SHP77 (cell line): ENCODE results near the gene COL8A2.

ENCODE experiments used
- DNase-seq, 2 experiments: peaks; one replicate each; lab custom pipeline; 2025; lab: John Stamatoyannopoulos, UW

COL8A2 gene

DNA sequence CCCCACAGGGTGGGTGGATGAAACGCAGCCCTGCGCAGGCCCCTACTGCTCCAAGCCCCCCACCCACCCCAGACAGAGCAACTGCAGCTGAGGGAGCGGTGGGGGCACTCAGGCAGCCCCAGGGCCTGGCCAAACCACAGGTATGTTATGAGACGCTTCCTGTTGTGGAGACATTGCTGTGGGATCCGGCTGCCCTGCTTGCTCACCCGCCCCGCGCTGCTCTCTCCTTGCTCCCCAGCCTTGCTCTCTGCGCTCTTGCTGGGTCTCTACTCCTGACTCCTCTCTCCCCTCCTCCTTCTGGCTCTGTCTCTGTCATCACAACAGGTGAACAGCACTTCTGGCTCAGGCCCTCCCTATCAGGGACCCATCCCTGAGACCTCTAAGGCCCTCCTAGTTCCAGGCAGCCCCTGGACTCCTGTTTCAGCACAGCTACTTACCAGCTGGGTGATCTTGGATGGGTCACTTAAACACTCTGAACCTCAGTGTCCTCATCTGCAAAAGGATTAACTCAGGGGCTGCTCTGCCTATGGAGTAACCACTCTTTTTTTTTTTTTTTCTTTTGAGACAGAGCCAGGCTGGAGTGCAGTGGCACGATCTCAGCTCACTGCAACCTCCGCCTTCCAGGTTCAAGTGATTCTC is 15.9 kb downstream of the COL8A2 start:
- DNase-seq: no peak

DNA sequence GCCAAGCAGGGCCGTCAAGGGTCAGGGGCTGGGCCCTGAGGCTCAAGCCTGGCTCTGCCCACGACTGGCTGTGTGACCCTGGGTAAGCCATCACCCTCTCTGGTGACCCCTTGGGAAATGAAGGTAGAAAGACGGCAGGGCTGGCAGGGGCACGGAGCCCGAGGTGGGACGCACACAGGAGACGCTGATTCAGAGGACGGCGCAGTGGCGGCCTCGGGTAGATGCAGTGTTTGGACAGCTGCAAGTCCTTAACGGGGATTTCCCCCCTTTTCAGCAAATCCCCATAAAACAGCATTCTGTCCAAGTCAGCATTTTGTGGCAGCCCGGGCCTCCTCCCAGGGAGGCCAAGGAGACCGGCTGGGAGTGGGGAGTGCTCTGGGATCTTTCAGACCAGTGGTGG is 16.7 kb downstream of the COL8A2 start:
- DNase-seq: peak in 1 of 2 experiments; percentile 17

DNA sequence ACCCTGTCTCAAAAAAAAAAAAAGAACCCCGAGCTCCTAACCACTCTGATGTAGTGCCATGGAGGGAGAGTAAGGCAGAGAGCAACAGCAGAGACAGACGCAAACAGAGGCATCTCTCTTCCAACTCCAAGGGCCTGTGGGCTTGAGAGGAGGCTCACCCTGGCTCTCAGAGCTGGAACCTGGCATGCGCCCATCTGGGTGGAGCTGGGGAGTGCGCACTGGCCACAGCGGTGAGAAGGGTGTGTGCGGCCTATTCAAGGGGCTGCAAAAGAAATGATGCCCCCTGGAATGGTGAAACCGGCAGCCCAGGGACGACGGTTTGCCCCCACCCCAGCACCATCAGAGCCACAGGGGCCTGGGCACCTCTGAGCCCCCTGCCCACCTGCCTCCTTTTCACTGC is 17.6 kb downstream of the COL8A2 start:
- DNase-seq: peak in 1 of 2 experiments; percentile 24

DNA sequence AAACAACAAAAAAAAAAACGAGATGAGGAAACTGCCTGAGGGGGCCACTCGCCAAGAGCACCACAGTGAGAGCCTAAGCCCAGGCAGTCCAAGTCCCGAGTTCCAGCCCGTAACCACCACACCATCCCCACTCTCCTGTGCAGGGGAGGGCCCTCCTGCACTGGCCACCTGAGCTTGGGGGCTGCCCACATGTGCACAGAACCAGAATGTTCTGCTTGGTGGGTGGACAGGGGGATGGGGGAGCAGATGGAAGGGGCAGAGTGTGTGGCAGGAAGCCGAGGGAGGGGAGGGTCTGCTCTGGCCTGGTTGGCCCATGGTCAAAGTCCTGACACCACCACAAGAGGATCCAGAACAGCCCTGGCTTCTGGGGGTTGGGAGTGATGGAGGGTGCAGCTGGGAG is 18.8 kb downstream of the COL8A2 start:
- DNase-seq: no peak

DNA sequence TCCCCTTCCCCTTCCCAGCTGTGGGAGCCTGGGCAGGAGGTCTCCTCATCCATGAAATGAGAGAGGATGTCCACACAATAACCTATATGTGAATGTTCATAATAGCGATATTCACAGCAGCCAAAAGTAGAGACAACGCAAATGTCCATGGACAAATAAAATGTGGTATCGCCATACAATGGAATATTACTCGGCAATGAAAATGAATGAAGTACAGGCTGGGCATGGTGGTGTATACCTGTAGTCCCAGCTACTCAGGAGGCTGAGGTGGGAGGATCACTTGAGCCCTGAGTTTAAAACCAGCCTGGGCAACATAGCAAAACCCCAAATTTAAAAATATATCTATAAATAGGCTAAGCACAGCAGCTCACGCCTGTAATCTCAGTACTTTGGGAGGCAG is 23.5 kb downstream of the COL8A2 start:
- DNase-seq: no peak

DNA sequence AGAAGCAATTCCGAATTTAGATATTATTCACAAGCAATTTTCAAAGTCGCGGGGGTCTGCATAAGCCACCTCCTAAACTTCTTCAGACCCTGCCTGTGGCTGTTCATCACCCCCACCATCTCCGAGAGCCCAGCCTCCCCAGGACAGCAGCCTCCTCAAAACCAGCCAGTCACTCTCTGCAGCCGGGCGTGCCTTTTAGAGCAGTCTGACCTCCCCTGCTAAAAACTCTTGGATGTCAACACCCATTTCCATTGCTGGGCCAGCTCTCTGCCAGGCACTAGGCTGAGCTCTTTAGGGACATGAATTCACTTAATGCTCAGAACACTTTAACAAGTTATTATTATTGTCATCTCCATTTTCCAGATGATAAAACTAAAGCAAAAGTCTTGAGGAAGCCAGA is 24.6 kb downstream of the COL8A2 start:
- DNase-seq: no peak

DNA sequence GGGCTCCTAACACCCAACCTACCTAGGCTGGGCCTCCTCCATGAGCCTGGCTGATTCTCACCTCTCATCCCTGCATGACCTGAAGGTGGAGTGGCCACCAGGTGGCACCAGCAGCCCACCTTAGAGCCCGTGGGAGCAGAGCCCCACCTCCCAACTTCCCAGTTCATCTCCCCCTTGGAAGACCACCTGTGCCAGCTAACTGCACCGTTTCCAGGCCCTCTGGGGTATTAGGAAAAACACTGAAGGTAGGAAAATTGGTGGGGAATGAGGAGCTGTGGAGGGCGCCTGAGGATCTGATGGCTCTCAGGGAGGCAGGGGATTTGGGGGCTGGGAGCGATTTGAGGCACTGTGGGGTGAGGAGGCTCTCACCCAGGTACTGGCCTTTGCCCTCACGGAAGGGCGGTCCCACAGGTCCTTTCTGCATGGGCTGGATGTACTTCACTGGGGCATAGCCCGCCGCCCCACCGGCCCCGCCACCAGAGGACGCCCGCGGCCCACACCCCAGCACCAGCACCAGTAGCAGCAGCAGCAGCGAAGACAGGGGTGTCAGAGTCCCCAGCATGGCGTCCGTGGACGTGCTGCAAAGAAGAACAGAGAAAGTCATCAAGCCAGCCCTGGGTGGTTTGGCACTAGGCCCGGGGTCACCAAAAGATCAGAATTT is 25.2 kb downstream of the COL8A2 start:
- DNase-seq: peak; percentile 47 to 68

DNA sequence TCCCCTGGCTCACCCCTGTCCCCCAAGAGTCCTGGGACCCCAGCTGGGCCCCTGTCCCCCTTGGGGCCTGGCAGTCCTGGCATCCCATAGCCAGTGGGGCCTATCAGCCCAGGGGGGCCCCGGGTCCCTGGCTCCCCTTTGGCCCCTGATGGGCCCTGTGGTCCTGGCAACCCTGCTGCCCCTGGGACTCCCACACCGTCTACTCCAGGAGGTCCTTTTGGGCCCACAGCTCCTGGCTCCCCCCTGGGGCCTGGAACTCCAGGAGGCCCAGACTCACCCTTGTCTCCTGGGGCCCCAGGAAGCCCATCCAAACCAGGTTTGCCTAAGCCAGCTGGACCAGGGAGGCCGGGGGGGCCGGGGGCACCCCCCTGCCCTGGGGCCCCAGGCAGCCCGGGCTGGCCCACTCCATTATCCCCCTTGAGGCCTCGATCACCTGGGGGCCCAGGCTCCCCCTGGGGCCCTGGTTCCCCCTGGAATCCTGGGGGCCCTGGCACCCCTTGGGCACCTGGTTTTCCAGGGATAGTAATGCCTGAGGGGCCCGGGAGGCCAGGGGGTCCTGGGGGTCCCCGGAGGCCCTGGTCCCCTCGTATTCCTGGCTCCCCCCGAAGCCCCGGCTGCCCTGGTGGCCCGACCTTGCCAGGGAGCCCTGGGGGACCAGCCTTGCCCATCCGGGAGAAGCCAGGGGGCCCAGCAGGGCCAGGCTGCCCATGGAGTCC is 26.2 kb downstream of the COL8A2 start:
- DNase-seq: no peak

DNA sequence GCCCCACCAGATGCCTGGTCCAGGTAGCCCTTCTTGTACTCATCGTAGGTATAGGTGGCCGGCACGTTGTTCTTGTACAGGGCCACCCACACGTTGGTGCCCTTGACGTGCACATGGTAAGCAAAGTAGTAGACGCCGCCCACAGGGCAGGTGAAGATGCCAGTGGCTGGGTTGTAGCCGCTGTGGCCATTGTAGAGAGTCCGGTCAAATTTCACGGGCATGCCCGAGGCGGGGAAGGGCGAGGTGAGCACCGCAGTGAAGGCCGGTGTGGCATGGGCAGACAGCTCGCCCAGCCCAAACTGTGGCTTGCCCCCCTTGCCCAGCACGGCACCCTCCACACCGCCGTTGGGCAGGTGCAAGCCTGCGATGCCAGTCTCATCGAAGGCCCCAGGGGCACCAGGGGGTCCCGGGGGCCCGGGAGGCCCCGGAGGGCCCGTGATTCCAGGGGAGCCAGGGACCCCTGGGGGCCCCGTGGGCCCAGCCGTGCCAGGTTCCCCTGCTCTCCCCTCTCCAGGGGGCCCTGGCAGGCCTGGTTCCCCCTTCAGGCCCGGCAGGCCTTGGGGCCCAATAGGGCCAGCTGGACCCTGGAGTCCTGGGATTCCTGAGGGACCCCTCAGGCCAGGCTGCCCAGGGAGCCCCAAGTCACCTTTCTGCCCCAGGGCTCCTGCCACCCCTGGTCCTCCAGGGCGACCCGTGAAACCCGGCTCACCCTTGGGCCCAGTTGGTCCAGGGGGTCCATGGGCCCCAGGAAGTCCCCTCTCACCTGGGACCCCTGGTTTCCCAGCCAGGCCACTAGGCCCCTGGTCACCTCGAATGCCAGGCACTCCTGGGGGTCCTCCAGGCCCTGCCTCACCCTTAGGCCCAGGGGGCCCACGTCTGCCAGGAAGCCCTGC is 27.1 kb downstream of the COL8A2 start:
- no peak for DNase-seq

DNA sequence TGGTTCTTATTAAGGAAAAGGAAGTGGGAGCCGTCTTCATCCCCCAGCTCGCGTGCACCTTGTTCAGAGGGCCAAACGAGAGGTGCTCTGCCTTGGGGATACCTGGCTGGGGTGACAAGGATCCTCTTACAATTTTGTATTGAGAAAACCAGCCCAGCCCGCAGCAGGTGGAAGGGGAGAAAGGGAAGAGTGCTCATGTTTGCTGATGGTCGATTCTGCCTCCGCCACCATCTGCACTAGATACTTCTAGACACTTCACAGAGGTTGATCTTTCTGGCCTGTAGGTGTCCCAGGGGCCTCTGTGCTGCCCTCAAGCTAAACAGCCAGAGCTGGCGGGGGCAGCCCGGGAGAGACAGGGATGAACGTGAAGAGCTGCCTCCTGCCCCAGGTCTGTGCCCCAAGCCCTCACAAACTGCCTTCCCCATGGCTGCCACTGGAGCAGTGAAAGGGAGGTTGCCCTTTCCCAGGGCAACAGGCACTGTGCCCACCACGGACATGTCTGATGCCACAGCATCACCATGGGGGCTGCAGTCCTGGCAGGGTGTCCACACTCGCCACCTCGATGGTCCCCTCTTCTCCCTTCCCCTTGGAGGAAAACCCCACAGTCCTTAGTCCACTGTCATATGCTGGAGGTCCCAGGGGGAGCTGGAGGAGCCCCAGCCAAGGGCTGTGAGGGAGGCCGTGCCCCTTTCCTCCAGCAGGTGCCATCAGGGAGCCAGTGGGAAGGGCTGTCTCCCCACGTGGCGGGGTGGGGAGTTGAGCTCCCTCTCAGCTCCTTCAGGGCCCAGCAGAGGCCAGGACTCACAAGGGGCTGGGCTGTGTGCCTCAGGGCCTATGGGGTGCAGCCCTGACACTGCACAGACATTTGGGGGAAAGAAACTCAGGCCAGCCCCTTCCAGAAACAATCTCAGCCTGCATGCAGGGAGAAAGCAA is 28.3 kb downstream of the COL8A2 start:
- peak in 1 of 2 experiments; percentile 37 for DNase-seq

DNA sequence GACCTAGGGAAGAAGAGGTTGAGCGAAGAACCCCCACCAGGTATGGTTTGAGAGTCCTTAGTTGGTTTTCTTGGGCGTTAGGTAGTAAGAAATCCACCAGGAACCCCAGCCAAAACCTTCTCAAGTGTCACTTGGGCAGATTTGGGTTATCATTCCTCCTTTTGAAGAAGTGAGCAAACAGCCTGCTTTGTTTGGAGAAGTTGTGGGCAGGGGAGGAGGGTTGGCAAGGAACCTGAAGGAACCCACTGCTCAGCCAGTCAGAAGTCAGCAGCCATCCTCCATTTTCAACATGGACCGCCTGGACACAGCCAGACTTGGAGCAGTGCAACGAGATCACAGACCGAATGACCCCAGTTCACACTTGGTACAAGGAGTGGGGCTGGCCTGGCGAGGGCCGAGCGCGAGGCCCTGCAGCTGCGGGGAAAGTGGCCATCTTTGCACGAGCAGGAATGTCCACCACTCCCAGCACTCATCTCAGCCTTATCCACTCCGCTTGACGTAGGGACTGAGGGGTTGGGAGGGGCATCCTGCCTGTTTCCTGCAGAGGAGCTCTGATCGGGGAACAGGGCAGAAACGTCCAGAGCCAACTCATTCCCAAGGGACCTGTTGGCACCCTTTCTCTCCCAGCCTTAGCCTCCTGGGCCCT is 29.1 kb downstream of the COL8A2 start:
- DNase-seq: no peak

DNA sequence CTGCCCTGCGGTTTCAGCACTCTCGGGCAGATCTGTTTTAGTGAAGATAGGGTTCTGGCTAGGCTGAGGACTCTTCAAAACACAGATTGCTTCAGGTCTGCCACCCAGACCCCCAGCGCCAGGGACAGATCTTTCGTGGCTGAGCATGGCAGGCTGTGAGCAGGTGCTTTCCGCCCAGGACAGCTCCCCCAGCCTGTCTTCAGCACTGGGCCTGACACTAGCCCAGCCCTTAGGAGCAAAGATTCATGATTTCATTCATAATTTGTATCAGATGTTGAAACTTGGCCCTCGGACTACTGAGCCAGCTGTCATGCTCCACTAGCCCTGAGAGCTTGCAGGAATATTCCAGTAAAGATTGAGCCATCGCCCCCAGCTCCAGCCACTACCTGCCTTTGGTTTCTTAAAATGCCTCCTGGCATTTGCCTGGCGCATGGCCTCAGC is 30.4 kb downstream of the COL8A2 start:
- DNase-seq: no peak

DNA sequence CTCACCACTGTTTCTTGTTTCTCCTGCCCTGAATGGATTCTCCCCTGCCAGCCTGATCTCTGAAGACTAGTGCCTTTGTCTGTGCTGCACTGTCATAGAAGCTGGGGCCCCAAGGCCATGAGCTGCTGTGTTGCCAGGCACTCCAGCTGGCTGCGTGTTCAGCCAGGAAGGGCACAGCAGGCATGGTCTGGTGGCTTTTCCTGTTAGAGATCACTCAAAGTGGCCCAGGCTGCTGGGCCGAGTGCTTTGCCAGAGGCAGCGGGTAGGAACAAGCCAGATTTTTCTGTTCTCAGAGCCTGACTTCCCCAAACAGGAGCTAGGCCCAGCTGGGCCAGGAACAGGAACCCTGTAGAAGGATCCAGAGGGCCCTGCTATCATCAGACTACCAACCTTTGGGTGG is 31.1 kb downstream of the COL8A2 start:
- DNase-seq: no peak

DNA sequence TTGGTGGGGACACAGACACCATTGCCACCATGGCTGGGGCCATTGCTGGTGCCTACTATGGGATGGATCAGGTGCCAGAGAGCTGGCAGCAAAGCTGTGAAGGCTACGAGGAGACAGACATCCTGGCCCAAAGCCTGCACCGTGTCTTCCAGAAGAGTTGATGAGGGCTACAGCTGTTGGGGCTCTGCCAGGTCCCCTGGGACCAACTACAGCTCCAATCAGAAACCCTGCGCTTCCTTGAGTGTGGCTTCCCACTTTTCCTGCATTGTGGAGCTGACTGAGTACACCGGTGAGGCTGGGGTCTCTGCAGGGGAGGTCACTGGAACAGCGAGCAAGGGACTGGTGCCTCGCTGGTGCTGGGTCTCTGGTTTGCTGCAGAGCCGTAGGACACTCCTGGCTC is 31.8 kb downstream of the COL8A2 start:
- DNase-seq: no peak

DNA sequence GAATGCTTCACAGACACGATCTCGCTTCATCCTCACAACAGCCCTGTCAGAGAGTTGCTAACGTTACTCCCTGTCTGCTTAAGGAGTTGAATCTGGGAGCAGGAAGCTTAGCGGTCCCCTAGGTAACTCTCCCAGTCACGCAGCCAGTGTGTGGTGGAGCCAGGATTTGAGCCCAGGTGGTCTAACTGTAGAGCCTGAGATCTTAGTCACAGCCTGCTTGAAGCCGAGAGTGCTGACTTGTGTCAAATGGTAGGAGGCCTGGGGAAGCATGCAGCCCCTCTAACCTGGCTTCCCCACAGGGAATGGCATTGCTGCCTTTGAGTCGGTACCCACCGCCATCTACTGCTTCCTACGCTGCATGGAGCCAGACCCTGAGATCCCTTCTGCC is 32.2 kb downstream of the COL8A2 start:
- DNase-seq: no peak

DNA sequence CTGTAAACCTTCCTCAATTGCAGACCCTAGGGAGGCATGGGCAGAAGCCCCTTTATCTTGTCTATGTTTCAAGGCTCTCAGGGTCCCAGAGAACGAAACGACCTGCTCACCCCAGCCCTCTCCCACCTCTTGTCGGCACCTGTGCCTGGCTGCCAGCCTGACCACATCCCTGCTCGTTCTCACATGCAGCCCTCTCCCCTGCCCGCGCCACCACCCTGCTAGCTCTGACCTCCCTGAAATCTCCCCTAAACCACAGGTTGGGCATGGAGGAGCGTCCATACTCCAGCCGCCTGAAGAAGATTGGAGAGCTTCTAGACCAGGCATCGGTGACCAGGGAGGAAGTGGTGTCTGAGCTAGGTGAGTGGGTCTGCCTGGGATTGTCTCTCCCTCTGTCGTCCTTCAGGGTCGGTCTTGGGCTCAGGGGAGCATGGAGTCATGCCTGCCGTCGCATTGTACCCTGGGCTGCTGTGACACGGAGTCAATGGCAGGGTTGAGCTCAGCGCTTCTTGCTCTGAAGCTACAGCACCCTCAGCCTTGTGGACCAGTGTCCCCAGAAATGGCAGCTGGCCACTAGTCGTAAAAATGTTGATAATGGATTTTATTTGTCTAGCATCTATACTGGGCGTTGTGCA is 32.7 kb downstream of the COL8A2 start:
- no peak for DNase-seq

DNA sequence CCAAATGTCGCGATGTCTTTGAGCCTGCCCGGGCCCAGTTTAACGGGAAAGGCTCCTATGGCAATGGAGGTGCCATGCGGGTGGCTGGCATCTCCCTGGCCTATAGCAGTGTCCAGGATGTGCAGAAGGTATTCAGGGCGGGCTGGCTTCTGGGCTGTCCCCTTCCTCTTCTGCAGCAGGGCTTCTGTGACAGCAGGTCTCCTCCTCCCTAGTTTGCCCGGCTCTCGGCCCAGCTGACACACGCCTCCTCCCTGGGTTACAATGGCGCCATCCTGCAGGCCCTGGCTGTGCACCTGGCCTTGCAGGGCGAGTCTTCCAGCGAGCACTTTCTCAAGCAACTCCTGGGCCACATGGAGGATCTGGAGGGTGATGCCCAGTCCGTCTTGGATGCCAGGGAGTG is 33.3 kb downstream of the COL8A2 start:
- DNase-seq: no peak

DNA sequence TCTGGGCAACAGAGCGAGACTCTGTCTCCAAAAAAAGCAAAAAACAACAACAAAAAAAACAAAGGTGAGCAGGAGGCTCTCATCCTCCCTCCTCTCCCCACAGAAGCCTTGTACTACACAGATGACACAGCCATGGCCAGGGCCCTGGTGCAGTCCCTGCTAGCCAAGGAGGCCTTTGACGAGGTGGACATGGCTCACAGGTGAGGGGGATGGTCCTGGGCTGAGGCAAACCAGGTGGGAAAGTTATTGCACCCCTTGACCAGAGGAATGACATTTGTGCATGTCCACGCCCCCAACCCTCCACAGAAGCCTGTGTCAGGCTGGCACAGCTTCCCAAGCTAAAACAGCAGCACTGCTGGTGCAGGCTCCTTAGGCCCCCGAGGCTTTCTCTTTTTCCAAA is 33.9 kb downstream of the COL8A2 start:
- no peak for DNase-seq

DNA sequence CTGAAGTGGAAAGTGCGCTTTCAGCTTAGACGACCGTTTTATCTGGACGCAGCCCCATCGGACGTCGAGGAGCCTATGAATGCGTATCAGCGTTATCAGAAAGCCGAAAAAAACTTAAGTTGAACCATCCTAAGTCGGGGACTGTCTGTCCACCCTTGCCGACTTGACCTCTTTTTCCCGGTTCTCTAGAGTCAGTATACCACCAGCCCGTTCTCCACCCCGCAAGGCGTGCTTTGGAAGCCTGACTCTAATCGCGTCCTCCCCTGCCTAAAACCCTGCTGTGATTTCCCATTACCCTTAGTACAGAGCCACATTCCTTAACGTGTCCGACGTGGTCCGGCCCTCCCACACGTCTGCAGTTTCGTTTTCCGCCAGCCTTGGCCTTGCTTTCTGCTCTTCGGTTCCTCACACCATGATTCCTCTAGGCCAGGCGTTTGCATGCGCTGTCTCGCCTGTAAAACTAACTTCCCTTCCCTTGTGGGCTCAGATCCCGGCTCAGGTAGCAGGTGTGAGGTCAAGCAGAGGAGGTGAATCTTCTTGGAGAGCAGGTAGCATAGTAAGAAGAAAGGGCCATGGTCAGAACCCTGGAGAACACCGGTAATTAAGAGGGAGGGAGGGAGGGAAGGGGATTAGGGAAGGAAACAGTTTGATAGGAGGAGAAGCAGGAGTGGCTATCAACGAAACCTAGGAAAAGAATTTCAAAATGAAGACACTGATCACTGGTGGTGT is 35.5 kb downstream of the COL8A2 start:
- DNase-seq: no peak
